BJ (cell line): ENCODE results near the gene PKHD1. TPM values are rescaled to one million over a fixed set of nuclear protein-coding genes. Genes with fewer than 3 reads are reported as not detected.

ENCODE experiments used
- CTCF ChIA-PET: fragments of 350-600 bp; formaldehyde crosslinking; extraction: SDS; loops from one replicate; lab custom pipeline; 2021; ENCODE audit warnings: antibody characterized with exemption, inconsistent platforms; lab: Yijun Ruan, JAX
- POLR2A ChIA-PET: fragments of 300-600 bp; sonication (Branson Sonifier 250); formaldehyde crosslinking; extraction: SDS; loops from one replicate; lab custom pipeline; 2021; ENCODE audit warnings: antibody characterized with exemption; lab: Charles Lee
- DNase-seq: peaks from one replicate; pipeline ENCODE4 v3.0.0-alpha.2; 2011; ENCODE audit warnings: low read depth
- H3K27me3 ChIP-seq: 2 replicates; pipeline ENCODE4 v1.6.0; 2011; ENCODE audit warnings: low read length; ENCODE audit not compliant: control insufficient read depth, insufficient read depth
- H3K36me3 ChIP-seq: 2 replicates; pipeline ENCODE4 v1.5.1; 2011; ENCODE audit warnings: low read length; ENCODE audit not compliant: control insufficient read depth, insufficient read depth
- H3K4me3 ChIP-seq: 2 replicates; pipeline ENCODE4 v1.5.1; 2011; ENCODE audit warnings: low read depth, mild to moderate bottlenecking, control low read depth, low read length
- polyA plus RNA-seq: library from polyadenylated mRNA; depleted of rRNA; stranded (reverse); fragments of >200 nt; gene quantifications from 2 replicates; pipeline ENCODE4 v1.2.3, GENCODE V29; 2011
- TF ChIP-seq, protein P1 (sequence below): IDR thresholded peaks from 2 replicates; pipeline ENCODE4 v1.5.1; 2011; ENCODE audit warnings: low read depth, mild to moderate bottlenecking, control low read depth, inconsistent platforms, low read length, moderate library complexity; ENCODE audit not compliant: insufficient read depth

Gene PKHD1
- polyA plus RNA-seq, 1 experiment = not detected

DNA sequence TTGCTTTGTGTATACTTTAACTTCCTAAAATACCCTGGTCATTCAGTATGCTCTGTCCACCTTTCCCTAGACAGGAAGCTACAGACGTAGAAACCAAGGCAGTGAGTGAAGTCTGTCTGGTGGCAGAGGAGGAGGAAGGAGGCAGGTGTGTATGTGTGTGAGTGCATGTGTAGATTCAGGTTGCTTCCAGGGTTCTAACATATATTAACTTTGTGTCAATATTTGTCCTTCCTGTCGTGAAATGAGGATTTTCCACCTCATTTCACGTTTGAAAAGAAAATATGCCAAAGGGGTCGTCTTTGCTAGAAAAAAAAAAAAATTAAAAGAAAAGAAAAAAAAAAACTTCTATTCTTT lies 411.5 kb downstream of the PKHD1 start:
- H3K27me3 ChIP-seq = no peaks in the 10 kb centered on the region
- ChIA-PET POLR2A (no interaction called here), CTCF (no interaction called here)
- H3K4me3 ChIP-seq = no peak overlapping the region
- H3K36me3 ChIP-seq = no peaks in the 10 kb centered on the region
- no peak for DNase-seq
- TF ChIP-seq, protein P1, sequence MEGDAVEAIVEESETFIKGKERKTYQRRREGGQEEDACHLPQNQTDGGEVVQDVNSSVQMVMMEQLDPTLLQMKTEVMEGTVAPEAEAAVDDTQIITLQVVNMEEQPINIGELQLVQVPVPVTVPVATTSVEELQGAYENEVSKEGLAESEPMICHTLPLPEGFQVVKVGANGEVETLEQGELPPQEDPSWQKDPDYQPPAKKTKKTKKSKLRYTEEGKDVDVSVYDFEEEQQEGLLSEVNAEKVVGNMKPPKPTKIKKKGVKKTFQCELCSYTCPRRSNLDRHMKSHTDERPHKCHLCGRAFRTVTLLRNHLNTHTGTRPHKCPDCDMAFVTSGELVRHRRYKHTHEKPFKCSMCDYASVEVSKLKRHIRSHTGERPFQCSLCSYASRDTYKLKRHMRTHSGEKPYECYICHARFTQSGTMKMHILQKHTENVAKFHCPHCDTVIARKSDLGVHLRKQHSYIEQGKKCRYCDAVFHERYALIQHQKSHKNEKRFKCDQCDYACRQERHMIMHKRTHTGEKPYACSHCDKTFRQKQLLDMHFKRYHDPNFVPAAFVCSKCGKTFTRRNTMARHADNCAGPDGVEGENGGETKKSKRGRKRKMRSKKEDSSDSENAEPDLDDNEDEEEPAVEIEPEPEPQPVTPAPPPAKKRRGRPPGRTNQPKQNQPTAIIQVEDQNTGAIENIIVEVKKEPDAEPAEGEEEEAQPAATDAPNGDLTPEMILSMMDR = no peak

DNA sequence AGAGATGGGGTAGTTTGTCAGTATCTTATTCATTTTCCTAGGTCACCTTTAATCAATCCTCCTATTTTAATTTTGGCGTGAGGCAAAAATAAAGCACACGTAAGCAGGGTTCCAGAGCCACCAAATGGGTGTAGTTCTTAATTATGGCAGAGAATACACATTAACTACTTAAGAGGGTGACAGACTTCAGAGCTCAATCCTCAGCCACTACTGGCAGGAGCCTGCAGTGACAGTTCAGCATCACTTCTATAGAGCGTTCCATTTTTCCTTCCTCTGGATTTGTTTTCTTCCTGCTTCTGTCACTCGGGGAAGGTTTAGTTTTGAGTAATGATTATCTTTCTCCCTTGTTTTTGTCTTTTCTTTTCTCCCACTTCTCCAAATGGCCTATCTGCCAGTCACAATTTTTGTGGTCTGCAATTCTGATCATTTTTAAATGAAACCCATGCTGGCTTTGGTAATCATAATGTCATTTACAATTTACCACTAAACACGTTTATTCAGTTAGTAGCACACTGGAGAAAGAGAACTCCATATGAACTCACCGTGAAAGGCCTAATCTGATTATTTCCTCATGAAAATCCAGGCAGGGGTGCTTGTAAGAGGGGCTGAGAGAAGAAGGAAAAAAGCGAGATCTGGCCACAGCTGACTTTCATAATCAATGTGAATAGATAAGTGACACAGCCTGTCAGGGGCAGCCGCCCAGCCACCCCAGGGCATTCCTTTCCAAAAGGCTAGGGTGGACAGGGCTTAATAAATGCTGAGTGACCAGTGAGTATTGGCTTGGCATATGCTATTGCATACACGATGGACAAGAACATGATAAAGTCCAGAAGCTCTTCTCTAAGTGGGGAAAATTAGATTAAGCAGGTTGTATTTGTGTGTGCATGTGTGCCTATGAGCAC lies 412.1 kb downstream of the PKHD1 start:
- ChIA-PET POLR2A (no interaction called here), CTCF (no interaction called here)
- DNase-seq = no peak
- H3K36me3 ChIP-seq = no peaks in the 10 kb centered on the region
- H3K4me3 ChIP-seq = no peak overlapping the region
- TF ChIP-seq, protein P1 = no peak
- no peaks in the 10 kb centered on the region for H3K27me3 ChIP-seq

DNA sequence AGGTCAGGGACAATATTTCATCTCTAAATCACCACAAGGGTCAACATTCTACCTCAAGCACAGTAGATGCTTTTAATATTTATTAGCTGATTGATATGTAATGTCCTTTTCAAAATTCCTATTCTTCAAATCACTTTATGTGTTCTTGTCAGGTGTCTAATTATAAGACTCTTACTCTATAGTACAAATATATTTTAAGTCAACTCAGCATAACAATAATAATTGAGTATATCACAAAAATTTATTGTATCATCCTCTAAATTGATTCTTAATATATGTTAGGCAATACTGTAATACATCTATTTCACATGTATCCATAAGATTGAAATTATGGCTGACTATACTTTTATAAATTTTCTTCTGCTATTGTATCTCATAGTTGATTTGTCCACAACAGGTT lies 423.9 kb downstream of the PKHD1 start:
- POLR2A ChIA-PET = no interaction called here
- TF ChIP-seq, protein P1 = no peak
- Histone ChIP-seq H3K27me3 (no peaks in the 10 kb centered on the region), H3K4me3 (no peak overlapping the region), H3K36me3 (no peaks in the 10 kb centered on the region)
- CTCF ChIA-PET = no interaction called here
- no peak for DNase-seq

DNA sequence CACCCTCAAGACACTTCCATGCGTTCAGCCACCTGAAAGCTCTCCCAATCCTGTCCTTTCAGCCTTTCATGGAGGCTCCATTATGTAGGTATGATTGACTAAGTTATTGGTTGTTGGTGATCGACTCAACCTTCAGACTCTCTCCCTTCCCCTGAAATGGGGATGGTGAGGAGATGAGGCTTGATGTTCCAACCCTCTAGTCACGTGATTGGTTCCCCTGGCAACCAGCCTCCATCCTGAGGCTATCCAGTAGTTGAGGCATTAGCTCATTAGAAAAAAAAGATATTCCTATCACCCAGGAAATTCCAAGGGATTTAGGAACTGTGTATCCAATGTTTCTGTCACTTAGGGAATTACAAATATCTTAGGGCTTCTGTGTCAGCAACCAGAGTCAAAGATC lies 426.6 kb downstream of the PKHD1 start:
- CTCF ChIA-PET = interaction anchor here (0.7 kb wide), 1 partner anchor 33 kb away, joined by 3 read pairs; no protein-coding TSS in a partner anchor

DNA sequence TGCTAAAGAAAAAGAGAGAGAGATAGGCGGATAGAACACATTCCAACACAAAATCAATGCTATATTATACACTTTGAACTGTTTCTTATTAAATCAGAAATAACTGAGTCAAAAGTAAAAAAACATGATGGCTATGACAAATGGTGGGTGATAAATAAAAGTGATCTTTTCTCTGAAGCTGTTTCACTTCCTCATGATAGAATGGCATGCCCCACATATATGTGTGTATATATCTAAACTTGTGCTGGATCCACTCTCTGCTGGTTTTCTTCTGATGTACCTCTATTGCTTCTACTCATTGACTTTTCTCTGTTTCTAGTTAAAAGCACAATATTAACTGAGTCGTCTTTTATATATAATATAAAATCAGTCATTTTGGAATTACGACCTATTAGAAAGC lies 429.9 kb downstream of the PKHD1 start:
- TF ChIP-seq, protein P1 = no peak
- no peaks in the 10 kb centered on the region for H3K36me3 ChIP-seq
- DNase-seq = no peak
- ChIA-PET POLR2A (no interaction called here), CTCF (no interaction called here)
- H3K4me3 ChIP-seq = no peak overlapping the region
- H3K27me3 ChIP-seq = no peaks in the 10 kb centered on the region

More for the DNA sequence above, 426.6 kb downstream of the PKHD1 start:
- DNase-seq = no peak
- TF ChIP-seq, protein P1 = no peak
- POLR2A ChIA-PET = no interaction called here
- H3K27me3 ChIP-seq = no peaks in the 10 kb centered on the region
- no peaks in the 10 kb centered on the region for H3K36me3 ChIP-seq
- no peak overlapping the region for H3K4me3 ChIP-seq
